Neural cell (in vitro differentiated cells): ENCODE results near the gene NCF4.

Source experiments
- CTCF ChIP-seq: fragments of 450-650 bp; IDR thresholded peaks from 2 replicates; pipeline ENCODE4 v1.5.1; 2014; ENCODE audit warnings: antibody characterized with exemption, mild to moderate bottlenecking, moderate library complexity; ENCODE audit not compliant: poor library complexity, severe bottlenecking
- EP300 ChIP-seq: fragments of 450-650 bp; conservative IDR thresholded peaks from 2 replicates; pipeline ENCODE4 v1.6.1; 2014; ENCODE audit warnings: antibody characterized with exemption, mild to moderate bottlenecking, moderate library complexity; ENCODE audit not compliant: poor library complexity, severe bottlenecking
- EZH2 ChIP-seq: fragments of 200-600, 300-800 bp; shearing (Covaris generic), sonication (generic); IDR thresholded peaks from 2 replicates; pipeline ENCODE4 v1.6.1; 2014; ENCODE audit warnings: antibody characterized with exemption, low read length, borderline replicate concordance, mild to moderate bottlenecking; ENCODE audit not compliant: insufficient read depth, poor library complexity, severe bottlenecking
- MXI1 ChIP-seq: fragments of 450-650 bp; conservative IDR thresholded peaks from 2 replicates; pipeline ENCODE4 v1.6.1; 2014; ENCODE audit warnings: antibody characterized with exemption, mild to moderate bottlenecking; ENCODE audit not compliant: poor library complexity, severe bottlenecking
- POLR2AphosphoS5 ChIP-seq: IDR thresholded peaks from 2 replicates; pipeline ENCODE4 v1.6.1; 2012
- RAD21 ChIP-seq: fragments of 450-650 bp; conservative IDR thresholded peaks from 2 replicates; pipeline ENCODE4 v1.6.1; 2014; ENCODE audit warnings: antibody characterized with exemption, mild to moderate bottlenecking, moderate library complexity
- REST ChIP-seq: IDR thresholded peaks from 2 replicates; pipeline ENCODE4 v1.6.1; 2012; ENCODE audit warnings: borderline replicate concordance
- SMC3 ChIP-seq: fragments of 450-650 bp; conservative IDR thresholded peaks from 2 replicates; pipeline ENCODE4 v1.6.1; 2014; ENCODE audit warnings: antibody characterized with exemption, mild to moderate bottlenecking, moderate library complexity; ENCODE audit not compliant: poor library complexity
- TAF1 ChIP-seq: IDR thresholded peaks from 2 replicates; pipeline ENCODE4 v1.6.1; 2012; ENCODE audit warnings: low read depth

- TF ChIP-seq RAD21 (no peak), CTCF (no peak), EP300 (no peak), REST (no peak), POLR2AphosphoS5 (no peak), TAF1 (no peak), EZH2 (no peak), SMC3 (no peak), MXI1 (no peak)
Measured at GRCh38 chr22:36922105-36922608, 61.4 kb downstream of the NCF4 start.
